Lower leg skin (tissue), 3 donors: ENCODE data around the gene PRF1.
"Not testable (repeated sequence)": the region's sequence is repeated elsewhere in the genome, so short reads cannot be mapped to it uniquely, and the experiment has no call there.

Experiments
- POLR2A ChIP-seq, 2 donors: fragments of 450-650 bp; IDR thresholded peaks; one replicate each; pipeline ENCODE4 v1.6.1; 2016 to 2017; ENCODE audit warnings: antibody characterized with exemption in 2 of 2, mild to moderate bottlenecking in 1 of 2, moderate library complexity in 1 of 2
- TF ChIP-seq, protein P1 (sequence below), 3 donors: fragments of 450-650 bp; IDR thresholded peaks; one replicate each; pipeline ENCODE4 v1.5.1; 2016; ENCODE audit warnings: antibody characterized with exemption in 3 of 3, mild to moderate bottlenecking in 3 of 3, moderate library complexity in 2 of 3

- not testable (repeated sequence) for TF ChIP-seq POLR2A (IDR thresholded peaks at IDR 0.05)
- TF ChIP-seq, protein P1, sequence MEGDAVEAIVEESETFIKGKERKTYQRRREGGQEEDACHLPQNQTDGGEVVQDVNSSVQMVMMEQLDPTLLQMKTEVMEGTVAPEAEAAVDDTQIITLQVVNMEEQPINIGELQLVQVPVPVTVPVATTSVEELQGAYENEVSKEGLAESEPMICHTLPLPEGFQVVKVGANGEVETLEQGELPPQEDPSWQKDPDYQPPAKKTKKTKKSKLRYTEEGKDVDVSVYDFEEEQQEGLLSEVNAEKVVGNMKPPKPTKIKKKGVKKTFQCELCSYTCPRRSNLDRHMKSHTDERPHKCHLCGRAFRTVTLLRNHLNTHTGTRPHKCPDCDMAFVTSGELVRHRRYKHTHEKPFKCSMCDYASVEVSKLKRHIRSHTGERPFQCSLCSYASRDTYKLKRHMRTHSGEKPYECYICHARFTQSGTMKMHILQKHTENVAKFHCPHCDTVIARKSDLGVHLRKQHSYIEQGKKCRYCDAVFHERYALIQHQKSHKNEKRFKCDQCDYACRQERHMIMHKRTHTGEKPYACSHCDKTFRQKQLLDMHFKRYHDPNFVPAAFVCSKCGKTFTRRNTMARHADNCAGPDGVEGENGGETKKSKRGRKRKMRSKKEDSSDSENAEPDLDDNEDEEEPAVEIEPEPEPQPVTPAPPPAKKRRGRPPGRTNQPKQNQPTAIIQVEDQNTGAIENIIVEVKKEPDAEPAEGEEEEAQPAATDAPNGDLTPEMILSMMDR (IDR thresholded peaks at IDR 0.05) = not testable (repeated sequence)
Measured at GRCh38 chr10:70614364-70614763, 11.8 kb upstream of the PRF1 start.
